Measurements from ENCODE around the gene MEMO1.
A peak's percentile ranks its signal among the peaks of the same experiment; 100 is the strongest.

Gene MEMO1

GRCh38 chr2:31992025-31992579 is 18.7 kb downstream of the MEMO1 start:
- no peak for DNase-seq (ENCODE audit: low read depth)
- H3K4me3 ChIP-seq (ENCODE audit: low read depth, low read length), result no peak overlapping the region
- TF ChIP-seq, protein P1, sequence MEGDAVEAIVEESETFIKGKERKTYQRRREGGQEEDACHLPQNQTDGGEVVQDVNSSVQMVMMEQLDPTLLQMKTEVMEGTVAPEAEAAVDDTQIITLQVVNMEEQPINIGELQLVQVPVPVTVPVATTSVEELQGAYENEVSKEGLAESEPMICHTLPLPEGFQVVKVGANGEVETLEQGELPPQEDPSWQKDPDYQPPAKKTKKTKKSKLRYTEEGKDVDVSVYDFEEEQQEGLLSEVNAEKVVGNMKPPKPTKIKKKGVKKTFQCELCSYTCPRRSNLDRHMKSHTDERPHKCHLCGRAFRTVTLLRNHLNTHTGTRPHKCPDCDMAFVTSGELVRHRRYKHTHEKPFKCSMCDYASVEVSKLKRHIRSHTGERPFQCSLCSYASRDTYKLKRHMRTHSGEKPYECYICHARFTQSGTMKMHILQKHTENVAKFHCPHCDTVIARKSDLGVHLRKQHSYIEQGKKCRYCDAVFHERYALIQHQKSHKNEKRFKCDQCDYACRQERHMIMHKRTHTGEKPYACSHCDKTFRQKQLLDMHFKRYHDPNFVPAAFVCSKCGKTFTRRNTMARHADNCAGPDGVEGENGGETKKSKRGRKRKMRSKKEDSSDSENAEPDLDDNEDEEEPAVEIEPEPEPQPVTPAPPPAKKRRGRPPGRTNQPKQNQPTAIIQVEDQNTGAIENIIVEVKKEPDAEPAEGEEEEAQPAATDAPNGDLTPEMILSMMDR (IDR thresholded peaks at IDR 0.05; ENCODE audit: control insufficient read depth, extremely low read depth, insufficient read depth), result no peak

DNA sequence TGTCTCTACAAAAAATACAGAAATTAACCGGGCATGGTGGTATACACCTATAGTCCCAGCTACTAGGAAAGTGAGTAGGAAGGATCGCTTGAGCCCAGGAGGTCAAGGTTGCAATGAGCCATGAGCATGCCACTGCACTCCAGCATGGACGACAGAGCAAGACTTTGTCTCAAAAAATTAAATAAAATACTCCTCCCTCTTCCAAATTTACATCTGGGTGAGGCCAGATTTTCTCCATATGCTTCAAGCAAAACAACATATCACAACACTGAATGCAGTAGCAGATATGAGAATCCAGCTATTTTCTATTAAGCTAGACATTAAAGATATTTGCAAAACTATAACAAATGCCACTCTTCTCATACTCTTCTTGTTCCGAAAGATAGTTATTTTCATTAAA is 20.9 kb downstream of the MEMO1 start:
- no peak overlapping the region for H3K4me3 ChIP-seq (ENCODE audit: low read depth, low read length)
- TF ChIP-seq, protein P1 (IDR thresholded peaks at IDR 0.05; ENCODE audit: control insufficient read depth, extremely low read depth, insufficient read depth), result no peak
- DNase-seq (ENCODE audit: low read depth), result no peak

DNA sequence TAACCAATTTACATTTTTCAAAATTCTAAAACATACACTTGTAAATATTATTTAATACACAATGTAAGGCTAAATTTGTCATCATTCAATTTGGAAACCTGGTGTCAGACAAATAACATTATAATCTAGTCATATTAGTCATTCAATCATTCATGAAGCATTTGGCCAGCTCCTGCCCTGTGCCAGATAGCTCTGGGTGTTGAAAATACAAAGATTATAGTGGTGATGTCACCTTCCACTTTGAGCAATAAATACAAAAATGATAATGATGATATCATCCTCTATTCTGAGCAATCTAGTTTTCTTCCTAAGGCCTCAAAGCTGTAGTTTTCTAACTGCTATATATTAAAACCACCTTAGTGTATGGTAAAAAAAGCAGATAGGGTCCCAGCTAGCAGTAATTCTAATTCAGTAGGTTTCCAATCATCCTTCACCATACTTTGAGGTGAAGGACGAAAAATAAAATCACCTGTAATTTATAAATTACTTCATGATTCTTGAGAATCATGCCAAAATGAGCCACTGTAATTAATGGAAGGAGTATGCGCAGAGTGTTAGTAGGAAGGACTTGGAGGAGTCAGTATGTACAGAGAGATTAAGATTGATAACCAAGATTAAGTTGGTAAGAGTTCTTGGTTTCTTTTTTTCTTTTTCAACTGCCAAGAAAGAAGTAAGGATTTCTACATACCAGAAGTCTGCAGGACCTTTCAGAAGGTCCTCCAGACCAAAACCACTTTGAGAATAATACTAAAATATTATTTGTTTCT is 23.2 kb downstream of the MEMO1 start:
- TF ChIP-seq, protein P1 (IDR thresholded peaks at IDR 0.05; ENCODE audit: control insufficient read depth, extremely low read depth, insufficient read depth), result no peak
- DNase-seq (ENCODE audit: low read depth), result no peak
- no peak overlapping the region for H3K4me3 ChIP-seq (ENCODE audit: low read depth, low read length)

DNA sequence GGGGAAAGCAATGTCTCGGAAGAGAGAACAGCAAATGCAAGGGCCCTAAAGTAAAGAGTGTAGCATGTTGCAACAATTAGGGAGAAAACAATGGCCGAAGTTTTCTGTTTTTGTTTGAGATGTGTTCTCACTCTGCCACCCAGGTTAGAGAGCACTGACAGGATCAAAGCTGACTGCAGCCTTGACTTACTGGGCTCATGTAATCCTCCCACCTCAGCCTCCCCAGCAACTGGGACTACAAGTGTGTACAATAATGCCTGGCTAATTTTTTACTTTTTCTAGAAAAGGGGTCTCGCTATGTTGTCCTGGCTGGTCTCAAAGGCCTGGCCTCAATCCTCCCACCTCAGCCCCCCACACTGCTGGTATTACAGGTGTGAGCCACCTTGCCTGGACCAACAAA is 23.9 kb downstream of the MEMO1 start:
- no peak for DNase-seq (ENCODE audit: low read depth)
- H3K4me3 ChIP-seq (ENCODE audit: low read depth, low read length), result no peak overlapping the region
- TF ChIP-seq, protein P1 (IDR thresholded peaks at IDR 0.05; ENCODE audit: control insufficient read depth, extremely low read depth, insufficient read depth), result no peak

- TF ChIP-seq, protein P1 (IDR thresholded peaks at IDR 0.05; ENCODE audit: control insufficient read depth, extremely low read depth, insufficient read depth), result no peak
- H3K4me3 ChIP-seq (ENCODE audit: low read depth, low read length), result no peak overlapping the region
- DNase-seq (ENCODE audit: low read depth), result no peak
Observed at GRCh38 chr2:31983762-31984467, 26.9 kb downstream of the MEMO1 start.

DNA sequence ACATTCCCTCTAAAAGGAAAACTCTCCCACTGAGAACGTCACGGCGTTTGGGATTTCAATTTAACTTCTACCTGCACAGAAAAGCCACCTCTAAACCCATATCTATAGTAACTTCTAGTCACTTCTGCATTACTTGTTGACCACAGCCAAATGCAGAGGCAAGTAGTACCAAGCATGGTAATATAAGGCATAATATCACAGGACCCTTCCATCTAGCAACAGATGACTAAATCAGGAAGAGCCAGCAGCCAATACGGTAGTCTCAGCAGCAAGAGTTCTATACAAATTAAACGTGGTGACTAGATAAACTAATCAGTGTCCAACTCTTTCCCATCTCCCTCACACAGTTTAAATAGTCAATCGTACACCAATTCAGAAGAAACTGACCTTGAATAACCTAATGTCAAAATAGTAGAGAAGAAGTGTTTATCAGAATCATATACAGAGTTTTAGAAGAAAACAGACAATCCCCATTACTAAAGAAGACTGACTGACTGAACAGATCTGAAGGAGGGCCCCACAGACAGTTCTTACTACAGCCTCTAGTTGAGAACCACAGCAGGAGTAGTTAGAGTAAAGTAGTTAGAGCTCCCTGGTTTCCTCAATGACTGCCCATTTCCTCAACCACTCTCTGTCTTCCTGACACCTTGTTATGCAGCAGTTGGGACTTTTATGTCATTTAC is 30.0 kb downstream of the MEMO1 start:
- TF ChIP-seq, protein P1 (IDR thresholded peaks at IDR 0.05; ENCODE audit: control insufficient read depth, extremely low read depth, insufficient read depth), result no peak
- DNase-seq (ENCODE audit: low read depth), result peak; percentile 17
- H3K4me3 ChIP-seq (ENCODE audit: low read depth, low read length), result no peak overlapping the region

All from LNCaP clone FGC (cell line).